AG04450 (cell line): ENCODE data around the gene C6orf62. TPM values are rescaled to one million over a fixed set of nuclear protein-coding genes. Genes with fewer than 3 reads are reported as not detected.
"Not testable (repeated sequence)": the region's sequence is repeated elsewhere in the genome, so short reads cannot be mapped to it uniquely, and the experiment has no call there.

ENCODE experiments used
- CTCF ChIA-PET: fragments of 300-600, 350-600 bp; formaldehyde crosslinking; extraction: SDS; loops from one replicate; lab custom pipeline; 2022; ENCODE audit warnings: antibody characterized with exemption, inconsistent platforms; lab: Charles Lee
- POLR2A ChIA-PET: fragments of 350-600 bp; formaldehyde crosslinking; extraction: SDS; loops from one replicate; lab custom pipeline; 2021; ENCODE audit warnings: antibody characterized with exemption, inconsistent platforms; lab: Yijun Ruan, JAX
- DNase-seq: peaks from one replicate; pipeline ENCODE4 v3.0.0-alpha.2; 2011; ENCODE audit warnings: low read depth, low spot score
- H3K27ac ChIP-seq: one replicate; pipeline ENCODE4 v1.5.1; 2012; ENCODE audit warnings: low read depth, low read length, control low read depth
- H3K27me3 ChIP-seq: one replicate; pipeline ENCODE4 v1.6.0; 2012; ENCODE audit warnings: low read length; ENCODE audit not compliant: control insufficient read depth, insufficient read depth
- H3K4me3 ChIP-seq: 2 replicates; pipeline ENCODE4 v1.5.1; 2011; ENCODE audit warnings: mild to moderate bottlenecking, low read depth, low read length, control low read depth
- H3K9me3 ChIP-seq: 2 replicates; pipeline ENCODE4 v1.5.1; 2012; ENCODE audit warnings: low read length; ENCODE audit not compliant: control insufficient read depth, insufficient read depth
- CTCF ChIP-seq: IDR thresholded peaks from 2 replicates; pipeline ENCODE4 v1.5.1; 2011; ENCODE audit warnings: low read depth, low read length, control low read depth, inconsistent platforms
- polyA plus RNA-seq: library from polyadenylated mRNA; depleted of rRNA; stranded (reverse); fragments of >200 nt; gene quantifications from 2 replicates; pipeline ENCODE4 v1.2.3, GENCODE V29; 2011

C6orf62 gene
- polyA plus RNA-seq, 1 experiment, result 111 TPM

GRCh38 chr6:24757611-24758010 lies 38.7 kb upstream of the C6orf62 start:
- POLR2A ChIA-PET, result no interaction called here
- CTCF ChIA-PET, result interaction anchor here (1.2 kb wide), 1 partner anchor 173 kb away, joined by 8 read pairs; no protein-coding TSS in a partner anchor
- Histone ChIP-seq H3K9me3 (no peaks in the 10 kb centered on the region; the same call in 1 of the 2 replicates), H3K27me3 (no peaks in the 10 kb centered on the region), H3K4me3 (no peak overlapping the region), H3K27ac (no peak overlapping the region)
- TF ChIP-seq CTCF, result no peak
- no peak for DNase-seq

GRCh38 chr6:24755279-24755678 lies 36.3 kb upstream of the C6orf62 start:
- H3K27me3 ChIP-seq, result no peaks in the 10 kb centered on the region
- DNase-seq, result no peak
- CTCF ChIA-PET, result no interaction called here
- no peaks in the 10 kb centered on the region for H3K9me3 ChIP-seq
- POLR2A ChIA-PET, result no interaction called here
- H3K27ac ChIP-seq, result no peak overlapping the region
- no peak for TF ChIP-seq CTCF
- H3K4me3 ChIP-seq, result no peak overlapping the region

GRCh38 chr6:24754378-24754777 lies 35.4 kb upstream of the C6orf62 start:
- POLR2A ChIA-PET, result interaction anchor here (0.7 kb wide), 1 partner anchor 211 kb away, joined by 3 read pairs; no protein-coding TSS in a partner anchor
- CTCF ChIA-PET, result interaction anchor here (0.7 to 1.7 kb wide), 3 partner anchors 13 to 173 kb away, joined by 4 to 7 read pairs (median 4); no protein-coding TSS in a partner anchor
- H3K9me3 ChIP-seq, DNase-seq, H3K27ac ChIP-seq, H3K4me3 ChIP-seq, H3K27me3 ChIP-seq: not testable (repeated sequence)

- H3K9me3 ChIP-seq, result no peaks in the 10 kb centered on the region
- CTCF ChIA-PET, result interaction anchor here (0.7 to 1.7 kb wide), 2 partner anchors 14 to 172 kb away, joined by 4 to 7 read pairs; no protein-coding TSS in a partner anchor
- no peaks in the 10 kb centered on the region for H3K27me3 ChIP-seq
- DNase-seq, result no peak
- H3K27ac ChIP-seq, result no peak overlapping the region
- TF ChIP-seq CTCF, result no peak
- POLR2A ChIA-PET, result no interaction called here
- no peak overlapping the region for H3K4me3 ChIP-seq
Measured at GRCh38 chr6:24753545-24753944, 34.6 kb upstream of the C6orf62 start.

GRCh38 chr6:24752917-24753492 lies 34.1 kb upstream of the C6orf62 start:
- DNase-seq, result no peak
- Histone ChIP-seq H3K27me3 (no peaks in the 10 kb centered on the region), H3K27ac (no peak overlapping the region), H3K4me3 (no peak overlapping the region), H3K9me3 (no peaks in the 10 kb centered on the region)
- TF ChIP-seq CTCF, result no peak
- POLR2A ChIA-PET, result no interaction called here
- CTCF ChIA-PET, result interaction anchor here (1.7 kb wide), 1 partner anchor 171 kb away, joined by 7 read pairs; no protein-coding TSS in a partner anchor
